Fibroblast of mammary gland (primary cell): ENCODE data around the gene ZNF423.

Experiments
- DNase-seq: peaks from one replicate; pipeline ENCODE4 v3.0.0-alpha.2; 2010; ENCODE audit warnings: low read depth
- H3K4me3 ChIP-seq: 2 replicates; pipeline ENCODE4 v1.5.1; 2011; ENCODE audit warnings: low read depth, mild to moderate bottlenecking, low read length, moderate library complexity; ENCODE audit not compliant: control insufficient read depth
- TF ChIP-seq, protein P1 (sequence below): conservative IDR thresholded peaks from 2 replicates; pipeline ENCODE4 v1.5.1; 2011; ENCODE audit warnings: low read depth, low read length, inconsistent platforms; ENCODE audit not compliant: control insufficient read depth, insufficient read depth

The ZNF423 gene

DNA sequence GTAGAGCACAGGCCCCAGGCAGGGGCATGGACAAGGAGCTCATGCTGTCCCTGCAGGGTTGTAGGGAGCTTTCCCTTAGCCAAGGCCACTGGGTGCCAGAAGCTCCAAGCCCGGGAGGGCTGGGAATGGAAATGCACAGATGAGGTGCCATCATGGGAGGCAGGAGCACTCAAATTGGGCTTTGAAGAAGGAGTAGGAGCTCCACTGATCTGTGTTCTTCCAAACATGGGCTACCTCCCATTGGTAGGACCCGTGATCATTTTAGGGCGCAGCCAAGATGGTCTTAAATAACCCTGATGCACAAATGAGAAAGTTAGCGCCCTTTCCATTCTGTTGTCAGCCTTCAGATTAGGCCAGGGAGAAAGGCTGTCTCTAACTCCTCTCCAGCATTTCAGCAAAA, 201.5 kb downstream of the ZNF423 start:
- no peak overlapping the region for H3K4me3 ChIP-seq
- TF ChIP-seq, protein P1, sequence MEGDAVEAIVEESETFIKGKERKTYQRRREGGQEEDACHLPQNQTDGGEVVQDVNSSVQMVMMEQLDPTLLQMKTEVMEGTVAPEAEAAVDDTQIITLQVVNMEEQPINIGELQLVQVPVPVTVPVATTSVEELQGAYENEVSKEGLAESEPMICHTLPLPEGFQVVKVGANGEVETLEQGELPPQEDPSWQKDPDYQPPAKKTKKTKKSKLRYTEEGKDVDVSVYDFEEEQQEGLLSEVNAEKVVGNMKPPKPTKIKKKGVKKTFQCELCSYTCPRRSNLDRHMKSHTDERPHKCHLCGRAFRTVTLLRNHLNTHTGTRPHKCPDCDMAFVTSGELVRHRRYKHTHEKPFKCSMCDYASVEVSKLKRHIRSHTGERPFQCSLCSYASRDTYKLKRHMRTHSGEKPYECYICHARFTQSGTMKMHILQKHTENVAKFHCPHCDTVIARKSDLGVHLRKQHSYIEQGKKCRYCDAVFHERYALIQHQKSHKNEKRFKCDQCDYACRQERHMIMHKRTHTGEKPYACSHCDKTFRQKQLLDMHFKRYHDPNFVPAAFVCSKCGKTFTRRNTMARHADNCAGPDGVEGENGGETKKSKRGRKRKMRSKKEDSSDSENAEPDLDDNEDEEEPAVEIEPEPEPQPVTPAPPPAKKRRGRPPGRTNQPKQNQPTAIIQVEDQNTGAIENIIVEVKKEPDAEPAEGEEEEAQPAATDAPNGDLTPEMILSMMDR, result no peak

DNA sequence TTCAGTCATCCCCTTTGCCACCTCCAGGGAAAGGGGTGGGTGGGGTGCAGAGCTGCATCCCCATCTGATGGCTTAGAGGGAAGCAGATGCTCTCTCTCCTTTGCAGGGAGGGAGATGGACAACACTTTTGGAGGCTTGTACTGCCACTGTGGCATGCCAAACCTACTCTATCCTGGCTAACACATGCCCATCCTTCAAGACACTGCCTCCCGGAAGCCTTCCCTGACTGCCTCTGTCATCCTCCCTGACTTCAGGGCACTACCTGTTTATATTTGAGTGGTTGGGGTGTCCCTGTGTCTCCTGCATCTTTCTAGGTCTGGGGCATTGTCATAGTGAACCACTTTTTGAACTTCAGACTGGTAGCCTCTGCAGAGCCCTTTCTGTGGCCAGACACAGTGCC, 202.3 kb downstream of the ZNF423 start:
- TF ChIP-seq, protein P1, result no peak
- H3K4me3 ChIP-seq, result no peak overlapping the region
- no peak for DNase-seq

More for the DNA sequence above, 201.5 kb downstream of the ZNF423 start:
- DNase-seq, result no peak

DNA sequence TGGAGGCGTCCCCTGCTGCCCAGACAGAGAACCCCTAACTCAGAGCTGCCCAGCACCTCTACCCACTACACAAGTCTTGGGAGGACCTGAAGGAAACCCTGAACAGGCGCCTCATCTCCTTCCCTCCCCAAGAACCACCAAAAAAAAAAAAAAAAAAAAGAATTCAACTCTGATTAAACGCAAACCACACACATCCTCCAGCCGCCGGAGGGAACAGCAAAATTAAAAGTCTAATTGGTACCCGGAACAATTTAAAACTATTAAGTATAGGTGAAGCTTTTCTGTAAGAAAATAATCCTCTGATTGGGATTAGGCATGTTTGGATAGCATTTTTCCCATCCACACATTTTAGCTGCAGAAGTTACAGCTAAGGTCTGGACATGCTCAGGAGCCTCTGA, 202.7 kb downstream of the ZNF423 start:
- no peak for DNase-seq
- peak overlapping the region; percentile 12 for H3K4me3 ChIP-seq
- TF ChIP-seq, protein P1, result no peak

DNA sequence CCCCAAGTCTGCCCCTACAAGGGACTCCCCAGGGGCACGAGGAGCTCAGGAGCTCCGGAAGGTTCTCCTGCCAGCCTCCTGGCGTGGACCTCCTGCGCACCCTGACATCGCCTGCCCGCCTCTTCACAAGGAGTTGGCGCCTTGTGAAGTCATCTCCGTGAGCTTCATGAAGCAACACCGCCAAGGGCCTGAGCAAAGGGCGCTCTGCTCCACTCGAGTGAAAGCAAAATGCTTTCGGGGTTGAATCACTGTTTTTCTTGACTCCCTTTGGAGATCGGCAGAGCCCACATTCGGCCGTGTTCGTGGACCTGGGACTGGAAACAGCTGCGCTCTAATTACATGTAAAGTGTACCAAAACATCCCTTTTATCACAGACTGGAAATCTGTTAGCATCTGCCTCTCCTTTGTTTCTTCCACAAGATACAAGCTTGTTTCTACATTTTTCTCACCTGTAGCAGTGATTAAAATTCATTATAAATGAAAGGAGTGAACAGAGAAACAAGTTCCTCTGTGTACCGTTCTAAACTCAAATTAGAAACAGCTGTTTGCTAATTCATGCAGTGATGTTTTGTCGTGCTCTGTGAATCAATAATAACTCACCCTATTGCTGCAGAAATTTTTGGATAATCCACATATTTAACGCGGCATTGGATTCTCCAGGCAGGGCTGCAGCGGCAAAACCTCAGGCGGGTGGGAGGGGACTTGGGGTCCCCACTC, 203.3 kb downstream of the ZNF423 start:
- TF ChIP-seq, protein P1, result no peak
- DNase-seq, result peak; percentile 89
- H3K4me3 ChIP-seq, result peak overlapping the region; percentile 12

DNA sequence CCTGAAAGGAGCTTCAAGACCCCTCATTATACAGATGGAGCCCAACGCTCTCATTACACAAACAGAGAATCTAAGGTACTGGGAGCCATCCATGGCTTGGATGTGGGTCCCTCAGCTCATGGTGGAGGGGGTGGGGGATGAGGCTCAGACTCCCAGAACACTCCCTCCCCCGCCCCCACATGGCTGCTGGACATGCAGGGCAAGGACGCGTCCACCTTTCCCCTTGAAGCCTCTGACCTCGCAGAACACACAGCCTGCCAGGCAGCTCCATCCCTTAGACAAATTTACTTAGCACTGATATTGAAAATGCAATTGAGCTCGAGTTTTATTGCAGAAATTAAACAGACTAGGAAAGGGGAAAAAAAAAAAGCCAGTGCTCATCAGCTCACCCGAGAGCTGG, 203.9 kb downstream of the ZNF423 start:
- TF ChIP-seq, protein P1, result no peak
- no peak overlapping the region for H3K4me3 ChIP-seq

DNA sequence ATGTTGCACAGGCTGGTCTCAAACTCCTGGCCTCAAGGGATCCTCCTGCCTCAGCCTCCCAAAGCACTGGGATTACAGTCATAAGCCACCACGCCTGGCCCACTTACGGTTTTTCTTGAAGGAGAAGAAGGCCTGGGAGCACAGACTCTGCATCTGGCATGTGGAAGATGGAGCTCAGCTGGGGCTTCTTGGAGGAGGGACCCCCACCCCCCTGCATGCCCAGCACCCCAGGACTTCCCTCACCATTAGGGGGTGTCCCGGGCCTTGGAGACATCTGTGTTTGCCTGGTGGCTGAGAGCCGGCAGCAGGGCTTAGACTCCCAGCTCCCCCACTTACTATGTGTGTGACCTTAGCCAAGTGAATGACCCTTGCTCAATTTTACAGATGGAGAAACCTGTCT, 204.7 kb downstream of the ZNF423 start:
- H3K4me3 ChIP-seq, result no peak overlapping the region

More for the DNA sequence above, 203.9 kb downstream of the ZNF423 start:
- no peak for DNase-seq

More for the DNA sequence above, 204.7 kb downstream of the ZNF423 start:
- TF ChIP-seq, protein P1, result no peak
- no peak for DNase-seq
